Stimulated activated CD4-positive, alpha-beta T cell treated with anti-CD3 and anti-CD28 coated beads, Interleukin-1b, Interleukin-23, amount 100 ng/mL, for 48 hours (primary cell): Measurements from ENCODE around the gene ORC1.
A peak's percentile ranks its signal among the peaks of the same experiment; 100 is the strongest.
"Not testable (repeated sequence)": the region's sequence is repeated elsewhere in the genome, so short reads cannot be mapped to it uniquely, and the experiment has no call there.

Source experiments
- DNase-seq: peaks from one replicate; pipeline ENCODE4 v3.0.0-alpha.2; 2020

ORC1 gene

GRCh38 chr1:52369851-52370250, 34.4 kb downstream of the ORC1 start:
- not testable (repeated sequence) for DNase-seq

GRCh38 chr1:52368383-52369172, 35.6 kb downstream of the ORC1 start:
- peak; percentile 60 for DNase-seq

DNA sequence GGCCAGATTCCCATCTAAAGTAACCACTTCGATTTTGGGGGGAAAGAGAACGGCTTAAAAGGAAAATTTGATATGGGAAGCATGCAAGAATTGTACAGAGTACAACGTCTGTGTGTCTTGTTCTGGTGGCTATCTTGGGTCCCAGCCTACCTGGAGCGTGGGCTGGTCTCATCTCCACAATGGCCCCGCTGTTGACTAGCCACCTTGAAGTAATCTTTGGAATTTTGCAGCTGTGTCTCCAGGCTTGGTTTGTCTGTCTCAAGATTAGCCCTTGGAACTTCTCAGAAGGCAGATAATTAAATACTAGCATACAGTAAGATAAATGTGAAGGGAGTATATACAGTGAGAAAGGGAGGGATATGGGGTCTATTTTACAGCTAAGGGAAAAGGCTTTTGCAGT, 37.0 kb downstream of the ORC1 start:
- no peak for DNase-seq

GRCh38 chr1:52366517-52366827, 37.8 kb downstream of the ORC1 start:
- no peak for DNase-seq

DNA sequence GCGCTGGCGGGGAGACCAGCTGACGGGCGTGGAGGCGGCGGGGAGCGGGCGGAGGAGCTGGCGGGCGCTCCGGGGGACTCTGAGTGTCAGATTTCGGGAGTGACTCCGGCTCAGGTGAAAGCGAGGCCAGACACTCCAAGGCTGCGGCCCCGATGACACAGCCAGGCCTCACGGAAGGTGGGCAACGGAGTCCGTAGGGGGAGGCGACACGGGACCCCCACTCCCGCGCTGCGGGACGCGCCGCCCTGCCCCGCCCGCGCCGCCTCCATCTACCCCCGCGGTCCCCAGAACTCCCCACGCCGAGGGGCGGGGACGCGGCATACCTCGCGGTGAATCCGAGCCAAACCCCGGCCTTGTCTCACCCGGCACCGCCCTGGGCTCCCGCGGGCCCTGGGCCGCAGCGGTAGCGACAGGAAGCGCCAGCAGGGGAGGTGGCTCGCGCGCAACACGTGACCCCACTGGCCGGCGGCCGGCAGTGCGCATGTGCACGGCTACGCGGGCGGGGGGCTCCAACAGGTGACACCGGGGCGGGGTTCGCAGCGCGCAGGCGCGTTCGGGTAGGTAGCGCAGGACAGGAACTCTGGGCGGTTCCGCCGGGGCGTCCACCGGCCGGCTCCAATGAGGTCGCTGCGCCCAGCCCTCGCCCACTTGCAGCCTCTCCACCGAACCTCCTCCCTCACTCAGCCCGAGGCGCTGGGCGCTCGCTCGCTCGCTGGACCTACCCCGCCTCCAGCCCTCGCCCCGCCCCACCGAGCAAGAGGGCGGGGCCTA, 38.3 kb downstream of the ORC1 start, which contains the start of gene CC2D1B:
CC2D1B (minus strand) TSS at position 460 of the 771 bp plus-strand sequence. CDS start 1,585 bp downstream, outside the sequence.
- DNase-seq, result peak; percentile 99

DNA sequence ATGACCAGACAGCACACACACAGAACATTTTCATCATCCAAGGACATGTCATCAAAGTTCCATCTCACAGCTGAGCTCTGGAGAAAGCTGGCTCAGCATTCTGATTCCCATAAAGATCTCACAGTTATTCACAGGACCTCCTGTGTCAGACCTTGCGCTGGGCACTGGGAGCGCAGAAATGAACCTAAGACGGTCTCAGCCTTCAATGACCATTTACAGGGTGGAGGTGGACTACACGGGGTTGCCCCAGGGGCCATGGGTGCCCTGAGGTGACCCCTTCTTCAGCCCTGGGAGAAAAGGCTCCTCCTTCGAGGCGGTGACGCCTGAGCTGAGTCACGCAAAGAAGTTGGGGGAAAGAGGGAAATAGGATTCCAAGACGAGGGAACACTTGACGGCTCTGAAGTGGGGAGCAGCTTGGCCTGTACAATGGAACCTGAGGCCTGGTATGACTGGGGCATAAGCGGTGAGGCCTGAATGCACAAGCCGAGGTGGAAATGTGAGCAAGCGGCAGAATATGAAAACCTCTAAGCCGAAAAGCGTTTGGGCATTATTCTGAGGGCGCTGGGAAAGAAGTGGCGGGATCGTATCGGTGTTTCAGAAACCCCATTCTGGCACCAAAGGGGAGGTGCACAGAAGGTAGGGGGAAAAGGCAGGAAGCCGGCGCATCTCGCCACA, 39.0 kb downstream of the ORC1 start:
- peak; percentile 11 for DNase-seq

DNA sequence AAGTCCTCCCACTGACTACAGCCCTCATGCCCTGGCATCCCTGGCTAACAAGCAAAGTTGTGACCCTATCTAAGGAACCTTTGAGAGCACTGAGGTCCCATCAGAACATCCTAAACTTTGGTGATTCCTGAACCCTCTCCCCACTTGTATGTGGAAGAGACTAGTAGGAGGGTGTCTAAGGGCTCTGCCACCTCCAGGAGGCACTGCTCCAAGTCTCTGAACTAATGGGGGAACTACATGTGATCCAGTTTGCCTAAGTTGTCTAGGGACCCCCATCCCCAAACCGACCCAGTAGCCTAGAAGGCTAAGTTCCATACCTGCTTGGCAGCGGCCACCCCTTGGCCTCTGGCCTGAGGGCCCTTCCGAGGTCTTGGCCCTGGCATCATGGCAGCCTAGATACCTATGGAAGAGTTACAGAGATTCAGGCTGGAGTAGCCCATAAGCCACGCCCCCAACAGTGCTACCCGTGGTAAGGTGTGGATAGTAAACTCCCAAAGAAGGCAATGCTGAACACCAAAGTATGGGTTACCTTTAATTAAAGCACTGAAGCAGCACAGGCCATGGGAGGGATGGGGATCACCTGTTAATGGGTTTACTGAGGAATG, 39.9 kb downstream of the ORC1 start:
- DNase-seq, result peak; percentile 24

DNA sequence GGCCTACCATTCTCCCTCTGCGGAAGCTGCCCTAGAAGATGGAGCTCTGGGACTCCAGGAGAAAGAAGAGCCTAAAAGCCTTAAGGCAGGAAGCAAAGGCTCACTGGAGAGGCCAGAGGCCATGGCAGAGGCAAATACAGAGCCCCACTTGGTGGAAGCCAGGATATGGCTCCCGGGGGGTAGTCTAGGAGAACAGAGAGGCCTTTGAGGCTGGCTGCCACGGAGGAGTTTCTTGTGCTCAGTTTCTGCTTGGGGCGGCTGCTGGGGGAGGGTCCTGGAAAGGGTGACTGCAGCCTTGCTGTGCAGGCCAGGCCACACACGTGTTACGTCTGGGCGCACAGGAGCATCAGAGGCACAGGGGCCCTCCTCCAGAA, 43.6 kb downstream of the ORC1 start:
- no peak for DNase-seq

DNA sequence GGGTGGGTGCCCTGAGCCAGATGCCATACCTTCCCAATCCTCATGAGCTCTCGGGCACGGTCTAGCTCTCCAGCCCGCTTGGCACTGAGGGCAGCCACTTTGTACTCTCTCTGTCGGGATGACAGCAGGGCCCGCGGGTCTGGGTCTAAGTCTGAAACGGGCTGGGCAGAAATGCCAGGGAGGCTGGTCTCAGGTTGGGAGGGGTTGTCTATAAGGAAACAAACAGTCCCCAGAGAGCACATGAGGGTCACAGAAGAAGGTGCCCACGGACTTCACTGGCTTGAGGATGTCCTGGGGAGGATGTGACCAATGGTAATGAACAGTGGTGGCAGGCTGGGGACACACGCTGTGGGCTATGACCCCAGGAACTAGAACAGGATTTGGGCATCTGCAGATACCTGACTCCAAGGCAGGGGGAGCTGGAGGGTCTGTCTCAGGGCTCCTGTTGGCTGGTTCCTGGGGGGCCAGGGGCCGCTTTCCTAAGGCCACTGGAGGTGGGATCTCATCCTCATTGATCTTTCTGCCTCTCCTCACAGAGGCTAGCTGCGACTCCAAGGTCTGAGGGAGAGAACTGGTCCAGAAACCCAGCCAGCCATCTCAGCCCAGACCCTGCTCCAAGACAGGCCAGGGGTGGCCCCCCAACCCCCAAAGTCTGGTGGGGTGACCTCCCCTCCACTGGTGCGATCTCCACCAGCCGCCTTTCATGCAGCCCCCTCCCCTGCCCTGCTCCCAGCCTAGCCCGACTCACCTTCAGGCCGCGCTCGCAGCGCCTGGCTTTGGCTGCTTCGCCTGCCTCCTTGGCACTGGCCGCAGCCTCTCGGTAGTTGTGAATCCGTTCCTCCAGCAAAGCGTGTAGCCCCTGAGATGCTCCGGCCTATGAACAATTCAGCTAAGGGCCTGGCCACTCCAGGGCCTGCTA, 44.3 kb downstream of the ORC1 start:
- DNase-seq, result no peak

DNA sequence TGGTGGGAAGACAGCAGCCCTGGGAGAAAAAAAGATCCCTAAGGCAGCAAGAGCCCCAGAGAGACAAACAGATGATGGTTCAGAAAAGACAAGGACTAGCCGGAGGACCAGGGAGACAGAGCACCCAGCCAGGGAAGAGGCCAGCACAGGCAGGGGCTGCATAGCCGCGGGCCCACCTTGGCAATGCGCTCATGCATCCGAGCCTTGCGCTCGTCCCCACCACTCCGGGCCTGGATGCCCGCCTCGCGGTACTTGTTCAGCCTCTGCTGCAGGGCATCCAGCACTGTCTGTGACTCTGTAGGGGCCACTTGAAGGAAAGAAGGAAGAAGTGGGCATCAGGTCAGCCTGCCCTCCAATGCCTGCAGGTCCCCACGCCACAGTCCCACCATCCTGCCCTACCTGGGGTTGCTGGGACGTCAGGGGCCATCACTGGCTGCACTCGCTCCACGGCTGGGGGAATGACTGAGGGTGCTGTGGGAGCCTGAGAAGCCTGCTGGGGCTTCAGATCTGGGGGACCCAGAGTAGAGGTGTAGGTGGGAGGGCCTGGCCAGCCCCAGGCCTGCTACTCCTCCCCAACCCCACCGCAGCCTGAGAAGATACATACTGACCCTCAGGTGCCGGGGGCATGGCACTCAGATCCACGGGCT, 45.2 kb downstream of the ORC1 start:
- no peak for DNase-seq

- DNase-seq, result no peak
Measured at GRCh38 chr1:52357397-52357796, 46.8 kb downstream of the ORC1 start.

GRCh38 chr1:52356818-52357355, 47.3 kb downstream of the ORC1 start:
- no peak for DNase-seq

DNA sequence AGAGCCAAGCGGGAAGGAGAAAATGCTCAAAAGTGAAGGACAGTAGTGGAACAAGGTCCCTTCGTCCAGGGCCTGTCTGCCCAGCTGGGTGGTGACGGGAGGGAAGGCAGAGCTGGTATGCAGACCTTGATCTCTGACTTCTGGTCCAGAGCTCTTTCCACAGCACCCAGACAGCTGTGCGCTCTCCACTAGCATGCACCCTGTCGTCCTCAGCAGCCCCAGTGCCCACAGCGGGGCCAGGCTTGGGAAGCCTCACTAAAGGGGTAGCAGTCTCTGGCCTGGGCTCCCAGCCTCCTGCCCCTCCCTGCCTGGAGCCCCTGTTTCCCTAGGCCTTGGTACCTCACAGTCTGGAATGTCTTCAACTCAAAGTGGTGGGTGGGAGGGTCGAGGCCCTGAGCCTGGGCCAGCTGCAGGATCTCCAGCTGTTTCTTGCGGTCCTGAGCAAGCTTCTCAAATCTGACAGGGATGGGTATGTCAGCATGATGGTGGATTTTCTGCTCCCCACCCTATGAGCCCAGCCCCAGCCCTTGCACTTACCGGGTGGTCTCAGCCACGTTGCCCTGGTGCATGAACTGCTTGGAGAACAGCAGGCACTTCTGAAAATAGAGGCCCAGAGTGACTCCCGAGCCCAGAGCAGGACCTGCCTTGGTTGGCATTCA, 48.2 kb downstream of the ORC1 start:
- no peak for DNase-seq

DNA sequence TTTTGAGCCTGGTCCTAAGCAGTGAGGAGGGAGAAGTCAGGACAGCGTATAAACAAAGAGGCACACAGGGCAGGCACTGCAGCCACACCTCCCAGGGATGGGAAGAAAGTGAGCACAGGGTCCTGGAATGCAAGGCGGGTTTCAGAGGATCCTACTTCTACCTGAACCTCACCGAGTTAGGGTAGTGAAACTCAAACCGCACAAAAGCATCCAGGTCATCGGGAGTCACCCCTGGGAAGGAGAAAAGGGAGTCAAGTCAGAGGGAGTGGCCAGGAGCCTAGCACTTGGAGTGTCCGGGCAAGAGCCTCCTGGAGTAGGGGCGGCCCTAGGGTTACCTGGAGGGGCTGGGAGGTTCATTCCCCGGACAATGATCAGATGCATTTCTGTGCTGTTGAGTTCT, 48.8 kb downstream of the ORC1 start:
- DNase-seq, result no peak

DNA sequence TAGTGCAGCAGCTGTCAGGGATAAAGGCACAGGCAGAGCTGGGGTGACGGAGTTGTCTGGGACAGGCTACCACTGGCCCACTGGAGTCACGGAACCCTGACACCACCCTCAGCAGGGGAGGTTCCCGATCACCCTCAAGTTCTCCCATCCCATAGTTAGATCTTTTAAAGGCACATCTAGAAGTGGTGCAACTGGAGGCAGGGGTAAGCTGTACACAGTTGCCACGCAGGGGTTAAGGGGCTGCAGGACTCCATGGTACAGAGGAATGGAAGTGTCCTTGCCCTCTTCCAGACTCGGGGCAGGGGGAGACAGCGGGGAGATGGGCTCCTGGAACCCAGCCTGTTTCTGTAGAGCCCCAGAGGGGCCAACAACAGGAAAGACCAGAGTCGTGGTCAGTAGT, 51.5 kb downstream of the ORC1 start:
- no peak for DNase-seq

GRCh38 chr1:52348704-52349300, 55.4 kb downstream of the ORC1 start:
- no peak for DNase-seq

DNA sequence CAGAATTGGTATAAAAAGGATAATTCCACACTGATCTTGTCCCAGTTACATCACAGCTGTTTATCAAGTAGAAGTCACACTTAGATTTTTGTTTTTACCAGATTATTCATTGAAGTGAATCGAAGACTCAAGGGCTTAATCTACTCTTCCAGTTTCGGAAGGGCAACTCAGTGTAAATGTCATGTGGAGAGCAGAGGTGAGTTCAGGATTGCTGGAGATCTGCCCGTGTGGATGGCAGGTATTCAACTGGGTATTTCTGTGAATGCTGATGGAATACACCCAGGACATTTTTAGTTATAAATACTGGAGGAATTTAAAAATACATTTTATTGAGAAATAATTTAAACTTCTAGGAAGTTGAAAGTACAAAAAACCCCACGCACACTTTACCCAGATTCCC, 57.6 kb downstream of the ORC1 start:
- no peak for DNase-seq

DNA sequence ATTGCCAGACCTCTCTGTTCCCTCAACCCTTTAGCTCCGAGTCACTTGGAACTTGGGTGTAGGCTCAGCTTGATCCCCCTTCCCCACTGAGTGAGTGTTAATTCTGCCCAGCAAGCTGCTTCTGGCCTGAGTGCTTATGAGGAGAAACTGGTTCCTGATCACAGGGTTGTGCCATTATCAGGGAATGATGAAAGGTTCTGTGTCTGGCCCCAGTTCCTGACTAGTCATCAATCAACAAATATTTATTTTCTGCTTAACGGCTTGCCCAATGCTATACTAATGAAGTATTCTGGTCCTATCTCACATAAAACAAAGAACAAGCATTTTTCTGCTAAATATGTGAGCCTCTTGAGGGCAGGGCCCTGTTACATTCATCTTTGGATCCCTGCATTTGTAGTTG, 59.0 kb downstream of the ORC1 start:
- DNase-seq, result no peak

DNA sequence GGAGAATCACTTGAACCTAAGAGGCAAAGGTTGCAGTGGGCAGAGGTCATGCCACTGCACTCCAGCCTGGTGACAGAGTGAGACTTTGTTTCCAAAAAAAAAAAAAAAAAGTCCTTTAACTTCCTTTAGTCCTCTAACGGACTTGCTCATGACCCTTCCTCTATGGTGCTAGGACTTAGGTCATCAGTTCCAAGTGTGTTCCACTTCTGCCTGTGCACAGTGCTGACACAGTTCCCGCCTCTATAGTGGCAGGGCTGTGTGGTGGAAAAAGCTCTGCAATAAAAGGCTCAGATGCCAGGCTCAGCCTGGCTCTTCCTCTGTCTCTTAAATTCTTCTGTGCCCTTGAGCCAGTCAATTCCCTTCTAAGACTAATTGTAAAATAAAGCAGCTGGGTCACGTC, 60.2 kb downstream of the ORC1 start:
- no peak for DNase-seq

DNA sequence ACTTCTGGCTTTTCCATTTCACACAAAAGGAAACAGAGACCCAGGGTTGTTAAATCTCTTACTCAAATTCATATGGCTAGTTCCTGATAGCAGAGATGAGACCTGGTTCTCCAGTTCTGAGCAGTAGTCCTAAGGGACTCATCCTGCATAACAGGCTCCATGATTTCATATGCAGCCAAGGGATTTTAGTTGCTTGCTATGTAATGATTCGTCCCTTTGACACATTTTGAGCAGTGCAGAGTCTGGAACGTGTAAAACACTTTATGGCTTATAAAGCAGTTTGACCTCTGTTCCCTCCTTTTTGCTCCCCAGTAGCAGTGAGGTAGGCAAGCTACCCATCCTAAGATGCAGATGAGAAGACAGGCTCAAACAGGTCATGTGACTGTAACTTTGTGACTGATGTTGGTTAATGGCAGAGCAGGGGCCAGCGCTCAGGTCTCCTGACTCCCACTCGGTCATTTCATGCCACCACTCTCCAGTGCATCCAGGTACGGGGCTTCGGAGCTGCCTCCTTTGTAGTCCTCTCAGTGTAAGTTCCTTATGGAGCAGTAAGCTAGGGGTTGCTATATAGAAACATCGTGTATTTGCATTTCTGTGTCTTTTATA, 62.5 kb downstream of the ORC1 start:
- no peak for DNase-seq
